Activated CD4-positive, alpha-beta T cell treated with anti-CD3 and anti-CD28 coated beads, Interleukin-2, Interleukin-6, amounts not matched to agents 100 ng/mL and 50 ng/mL, durations not matched to agents 16 hours and 8 hours (primary cell): Measurements from ENCODE around the gene CNTNAP4.

Experiments used
- DNase-seq: peaks from one replicate; pipeline ENCODE4 v3.0.0-alpha.2; 2020

Gene CNTNAP4

DNA sequence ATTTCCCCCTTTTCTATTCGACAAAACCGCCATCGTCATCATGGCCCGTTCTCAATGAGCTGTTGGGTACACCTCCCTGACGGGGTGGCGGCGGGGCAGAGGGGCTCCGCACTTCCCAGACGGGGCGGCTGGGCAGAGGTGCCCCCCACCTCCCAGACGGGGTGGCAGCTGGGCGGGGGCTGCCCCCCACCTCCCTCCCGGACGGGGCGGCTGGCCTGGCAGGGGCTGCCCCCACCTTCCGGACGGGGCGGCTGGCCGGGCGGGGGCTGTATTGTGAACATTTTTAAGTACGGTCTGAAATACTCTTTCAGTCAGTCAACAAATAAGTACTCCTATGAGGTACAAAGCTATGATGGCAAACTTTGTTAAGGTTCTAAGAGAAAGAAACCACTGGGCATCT, 222.8 kb downstream of the CNTNAP4 start:
- DNase-seq = no peak

DNA sequence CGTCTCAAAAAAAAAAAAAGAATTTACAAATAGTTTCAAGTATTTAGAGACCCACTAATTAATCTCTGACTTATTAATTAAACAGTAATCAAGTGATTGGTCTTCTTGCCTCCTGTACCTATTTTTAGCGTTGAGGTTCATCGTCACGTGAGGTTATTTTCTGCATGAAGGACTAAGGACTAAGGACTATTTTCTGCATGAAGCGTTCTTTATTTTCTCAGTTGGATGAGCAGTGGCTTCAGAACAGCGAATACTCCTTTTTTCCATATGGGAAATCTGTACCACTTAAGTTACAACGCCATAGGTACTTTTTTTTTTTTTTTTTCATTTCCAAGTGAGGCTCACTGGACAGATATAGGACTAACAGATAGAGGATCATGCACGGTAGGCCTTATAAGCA, 224.9 kb downstream of the CNTNAP4 start:
- DNase-seq = no peak

- no peak for DNase-seq
Measured at GRCh38 chr16:76502555-76502954, 225.4 kb downstream of the CNTNAP4 start.

DNA sequence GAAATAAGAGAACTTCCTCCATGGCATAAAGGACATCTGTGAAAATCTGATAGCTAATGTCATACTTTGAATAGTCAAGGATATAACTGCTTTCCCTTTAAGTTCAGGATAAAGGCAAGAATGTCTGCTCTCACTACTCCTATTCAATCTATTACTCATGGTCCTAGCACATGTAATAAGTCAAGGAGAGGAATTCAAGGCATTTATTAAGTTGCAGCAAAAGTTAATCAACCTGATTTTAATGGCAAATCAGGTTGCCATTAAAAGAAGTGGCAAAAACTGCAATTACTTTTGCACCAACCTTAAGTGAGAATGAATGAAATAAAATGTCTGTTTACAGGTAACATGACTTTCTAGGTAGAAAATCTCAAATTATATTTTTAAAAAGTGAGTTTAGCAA, 225.9 kb downstream of the CNTNAP4 start:
- DNase-seq = no peak

- no peak for DNase-seq
Measured at GRCh38 chr16:76511203-76511602, 234.0 kb downstream of the CNTNAP4 start.

DNA sequence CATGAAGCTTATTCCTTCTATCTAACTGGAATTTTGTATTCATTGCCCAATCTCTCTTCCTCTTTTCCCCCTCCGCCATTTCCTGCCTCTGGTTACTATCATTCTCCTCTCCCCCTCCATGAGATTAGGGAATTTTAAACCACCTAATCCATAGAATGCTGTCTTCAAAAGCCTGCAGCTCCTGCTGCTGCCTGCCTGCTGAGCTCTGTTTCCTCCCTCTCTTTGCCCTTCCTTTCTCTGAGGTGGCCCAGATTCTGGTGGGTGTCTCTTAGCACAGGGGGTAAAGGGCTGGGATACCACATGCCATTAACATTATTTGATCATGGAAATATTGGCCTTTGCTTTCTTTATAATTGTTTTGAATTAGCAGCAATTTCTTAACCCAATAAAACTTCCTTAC, 241.6 kb downstream of the CNTNAP4 start:
- DNase-seq = no peak

- no peak for DNase-seq
Measured at GRCh38 chr16:76524356-76524755, 247.2 kb downstream of the CNTNAP4 start.

GRCh38 chr16:76524769-76525168, 247.6 kb downstream of the CNTNAP4 start:
- DNase-seq = no peak

DNA sequence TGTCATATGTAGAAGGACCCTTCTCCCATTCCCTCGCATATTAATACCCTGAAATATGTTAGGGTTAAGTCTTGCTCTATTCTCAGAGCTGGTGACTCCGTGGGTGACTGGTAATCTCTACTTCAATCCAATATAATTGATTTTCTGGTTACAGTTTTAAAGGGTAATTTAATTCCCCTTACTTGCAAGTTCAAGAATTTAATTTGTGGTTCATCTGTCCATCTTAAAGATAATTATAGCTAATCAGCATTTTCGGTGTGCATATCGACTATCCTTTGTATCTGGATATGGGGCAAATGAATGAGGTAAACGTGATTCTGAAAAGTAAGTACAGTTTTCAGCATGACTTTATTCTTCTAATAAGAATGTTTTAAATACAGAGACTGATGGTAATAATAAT, 250.0 kb downstream of the CNTNAP4 start:
- DNase-seq = no peak

DNA sequence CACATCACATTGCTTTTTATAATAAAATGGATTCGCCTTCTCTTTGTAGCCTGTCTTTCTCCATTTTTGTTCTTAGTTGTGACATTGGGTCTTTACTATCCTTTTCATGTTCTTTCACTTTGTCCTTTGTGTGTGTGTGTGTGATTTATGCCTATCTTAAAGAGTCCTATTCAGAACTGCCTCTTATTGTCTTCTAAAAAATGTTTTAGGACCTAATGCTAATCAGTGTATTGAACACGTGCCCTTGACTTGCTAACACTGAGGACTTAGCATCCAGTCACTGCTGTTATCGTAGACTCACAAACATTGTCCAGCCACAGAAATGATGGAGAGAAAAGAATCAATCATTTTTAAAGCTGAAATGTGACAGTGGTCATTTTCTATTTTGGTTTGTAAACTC, 251.9 kb downstream of the CNTNAP4 start:
- DNase-seq = no peak

GRCh38 chr16:76531236-76531635, 254.0 kb downstream of the CNTNAP4 start:
- DNase-seq = no peak

- DNase-seq = no peak
Measured at GRCh38 chr16:76532188-76532973, 255.2 kb downstream of the CNTNAP4 start.

GRCh38 chr16:76539609-76540008, 262.4 kb downstream of the CNTNAP4 start:
- DNase-seq = no peak

- no peak for DNase-seq
Measured at GRCh38 chr16:76541070-76541469, 263.9 kb downstream of the CNTNAP4 start.

GRCh38 chr16:76565542-76565941, 288.3 kb downstream of the CNTNAP4 start:
- no peak for DNase-seq

DNA sequence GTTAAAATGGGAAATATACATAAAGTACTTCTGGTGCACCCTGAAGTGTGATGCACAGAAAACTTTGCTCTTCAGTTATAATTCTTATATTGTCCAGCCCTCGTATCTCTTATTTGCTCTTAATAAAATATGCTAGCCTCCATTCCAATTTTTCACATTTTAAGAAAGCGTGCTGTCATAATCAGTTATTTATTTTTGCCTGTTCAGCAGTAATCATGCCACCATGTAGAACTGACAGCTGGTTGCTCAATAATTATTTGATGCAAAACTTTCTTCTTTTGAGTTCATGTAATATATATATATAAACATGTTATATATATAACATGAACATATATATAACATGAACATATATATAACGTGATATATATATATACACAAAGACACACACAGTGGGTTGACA, 294.6 kb downstream of the CNTNAP4 start:
- no peak for DNase-seq

DNA sequence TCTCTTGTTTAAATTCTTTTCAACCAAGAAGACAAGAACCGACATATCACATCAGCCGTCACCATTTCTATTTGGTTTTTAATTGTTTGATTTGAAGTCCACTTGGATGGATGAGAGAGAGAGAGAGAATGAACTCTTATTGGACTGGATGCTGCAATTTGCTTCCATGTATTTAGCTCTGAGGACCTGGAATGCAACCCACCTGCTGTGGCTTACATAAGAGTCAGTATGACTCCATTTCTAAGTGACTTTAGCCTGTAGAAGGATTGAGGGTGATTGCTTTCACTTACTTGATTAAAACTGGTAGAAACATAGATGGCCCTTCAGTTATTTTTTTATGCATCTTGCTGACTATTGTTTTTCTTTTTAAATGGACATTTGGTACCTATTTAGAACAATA, 296.1 kb downstream of the CNTNAP4 start:
- DNase-seq = no peak

DNA sequence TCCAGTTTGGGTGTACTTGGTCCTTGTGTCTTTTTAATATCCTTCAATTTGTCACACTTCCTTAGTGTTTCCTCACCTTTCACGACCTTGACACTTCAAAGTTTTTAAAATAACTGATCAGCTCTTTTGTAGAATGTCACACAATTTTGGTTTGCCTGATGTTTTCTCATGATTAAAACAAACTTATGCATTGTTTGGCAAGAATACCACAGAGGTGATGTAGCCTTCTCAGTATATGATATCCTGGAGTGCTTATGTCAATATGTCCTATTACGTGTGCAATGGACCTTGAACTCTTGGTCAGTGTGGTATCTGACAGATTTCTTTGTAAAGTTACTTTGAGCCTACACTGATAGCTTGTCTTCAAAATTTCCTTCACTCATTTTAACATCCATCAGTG, 297.4 kb downstream of the CNTNAP4 start:
- DNase-seq = no peak

DNA sequence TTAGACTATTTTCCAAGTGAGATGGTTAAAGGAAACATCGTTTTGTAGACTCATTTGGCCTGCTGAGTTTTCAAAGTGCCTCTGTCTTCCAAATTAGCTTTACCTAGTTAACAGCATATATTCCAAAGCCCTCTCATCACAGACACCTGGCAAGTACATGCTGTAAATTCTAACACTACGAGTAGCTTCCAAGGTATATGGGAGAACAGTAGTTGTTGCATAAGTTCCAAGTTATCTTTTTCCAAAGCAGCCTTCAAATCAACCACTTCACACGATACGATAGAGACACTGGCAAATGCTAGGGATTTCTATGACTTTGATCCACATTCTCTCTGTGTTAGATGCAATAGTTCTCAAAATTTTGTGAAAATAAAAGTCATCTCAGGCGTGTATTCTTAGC, 299.3 kb downstream of the CNTNAP4 start:
- DNase-seq = no peak

- DNase-seq = peak; percentile 12
Measured at GRCh38 chr16:76577003-76577402, 299.8 kb downstream of the CNTNAP4 start.

GRCh38 chr16:76579277-76579922, 302.2 kb downstream of the CNTNAP4 start:
- DNase-seq = no peak

GRCh38 chr16:76583466-76583865, 306.3 kb downstream of the CNTNAP4 start:
- no peak for DNase-seq

DNA sequence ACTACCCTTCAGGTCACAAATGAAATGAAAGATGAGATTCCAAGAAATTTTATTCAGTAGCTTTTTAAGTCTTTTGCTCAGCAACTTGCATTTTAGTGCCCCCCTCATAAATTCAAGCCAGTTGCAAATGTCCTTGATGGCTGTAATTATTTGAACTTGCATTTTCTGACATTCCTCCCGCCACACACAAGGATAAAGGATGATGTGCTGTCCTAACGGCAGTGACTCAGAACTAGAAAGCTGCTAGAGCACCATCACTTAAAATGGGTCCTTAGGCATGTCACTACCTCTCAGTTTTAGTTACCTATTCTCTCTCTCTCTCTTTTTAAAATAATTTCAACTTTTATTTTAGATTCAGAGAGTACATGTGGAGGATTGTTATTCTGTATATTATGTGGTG, 306.7 kb downstream of the CNTNAP4 start:
- no peak for DNase-seq

- DNase-seq = no peak
Measured at GRCh38 chr16:76598498-76598897, 321.3 kb downstream of the CNTNAP4 start.

GRCh38 chr16:76607317-76607716, 330.1 kb downstream of the CNTNAP4 start:
- no peak for DNase-seq
